IMR-90 (cell line): ENCODE results near the gene SLCO3A1. TPM values are rescaled to one million over a fixed set of nuclear protein-coding genes. Genes with fewer than 3 reads are reported as not detected.
A peak's percentile ranks its signal among the peaks of the same experiment; 100 is the strongest.

Source experiments
- ATAC-seq: fragments of 200-7000 bp; cut with Tn5 transposase; 2 replicates; pipeline ENCODE4 v1.9.1; 2020; ENCODE audit warnings: low read depth, mild to moderate bottlenecking, moderate library complexity
- BruUV-seq: library from RNA; stranded (reverse); fragments of 400-500 nt; replicated peaks from 2 replicates; lab custom pipeline; 2021; lab: Mats Ljungman, UMichigan
- CTCF ChIA-PET: fragments of 300-600 bp; formaldehyde crosslinking; extraction: SDS; loops from one replicate; lab custom pipeline; 2021; ENCODE audit warnings: antibody characterized with exemption; lab: Yijun Ruan, JAX
- POLR2A ChIA-PET: fragments of 300-600 bp; sonication (Branson Sonifier 250); formaldehyde crosslinking; loops from one replicate; lab custom pipeline; 2022; ENCODE audit warnings: antibody characterized with exemption; ENCODE audit not compliant: unreplicated experiment; lab: Charles Lee
- DNase-seq: peaks from one replicate; pipeline ENCODE4 v3.0.0; 2013
- H2AFZ ChIP-seq: replicated peaks from 2 replicates; pipeline ENCODE3; 2013; ENCODE audit warnings: low read length, mild to moderate bottlenecking; ENCODE audit not compliant: poor library complexity
- H2AK5ac ChIP-seq: 2 replicates; pipeline ENCODE4 v1.6.1; 2013; ENCODE audit warnings: low read depth, low read length, inconsistent platforms
- H2AK9ac ChIP-seq: replicated peaks from 2 replicates; pipeline ENCODE3; 2013; ENCODE audit warnings: mild to moderate bottlenecking, low read depth, low read length, moderate library complexity; ENCODE audit not compliant: poor library complexity
- H2BK120ac ChIP-seq: 2 replicates; pipeline ENCODE4 v1.6.1; 2013; ENCODE audit warnings: low read depth, low read length, inconsistent platforms
- H2BK15ac ChIP-seq: 3 replicates; pipeline ENCODE4 v1.6.1; 2013; ENCODE audit warnings: low read depth, low read length, inconsistent platforms
- H2BK20ac ChIP-seq: 2 replicates; pipeline ENCODE4 v1.6.1; 2013; ENCODE audit warnings: low read depth, mild to moderate bottlenecking, inconsistent platforms, low read length, moderate library complexity
- H2BK5ac ChIP-seq: 2 replicates; pipeline ENCODE4 v1.6.1; 2013; ENCODE audit warnings: mild to moderate bottlenecking, low read depth, low read length, inconsistent platforms; ENCODE audit not compliant: poor library complexity, severe bottlenecking
- H3K14ac ChIP-seq: replicated peaks from 2 replicates; pipeline ENCODE4 v1.6.1; 2013; ENCODE audit warnings: low read depth, low read length, inconsistent platforms
- H3K18ac ChIP-seq: 2 replicates; pipeline ENCODE4 v1.6.1; 2013; ENCODE audit warnings: low read depth, low read length, control low read depth
- H3K23ac ChIP-seq: 2 replicates; pipeline ENCODE4 v1.6.1; 2013; ENCODE audit warnings: low read depth, low read length, inconsistent platforms
- H3K27ac ChIP-seq: 2 replicates; pipeline ENCODE4 v1.5.1; 2013; ENCODE audit warnings: mild to moderate bottlenecking, control low read depth, low read length; ENCODE audit not compliant: insufficient read depth
- H3K27me3 ChIP-seq: 2 replicates; pipeline ENCODE4 v1.6.1; 2013; ENCODE audit warnings: low read length; ENCODE audit not compliant: control insufficient read depth, insufficient read depth
- H3K36me3 ChIP-seq: 2 replicates; pipeline ENCODE4 v1.6.1; 2013; ENCODE audit warnings: low read length, mixed read lengths; ENCODE audit not compliant: control insufficient read depth, insufficient read depth
- H3K4ac ChIP-seq: 2 replicates; pipeline ENCODE4 v1.6.1; 2013; ENCODE audit warnings: low read depth, low read length, inconsistent platforms
- H3K4me1 ChIP-seq: 2 replicates; pipeline ENCODE4 v1.6.1; 2013; ENCODE audit warnings: low read length, mixed read lengths; ENCODE audit not compliant: control insufficient read depth, insufficient read depth
- H3K4me2 ChIP-seq: 2 replicates; pipeline ENCODE4 v1.6.1; 2013; ENCODE audit warnings: low read depth, mild to moderate bottlenecking, control low read depth, low read length, moderate library complexity
- H3K4me3 ChIP-seq: 2 replicates; pipeline ENCODE4 v1.5.1; 2013; ENCODE audit warnings: low read depth, mild to moderate bottlenecking, control low read depth, low read length, moderate library complexity; ENCODE audit not compliant: insufficient read depth
- H3K56ac ChIP-seq: 2 replicates; pipeline ENCODE4 v1.6.1; 2013; ENCODE audit warnings: low read length, inconsistent platforms; ENCODE audit not compliant: insufficient read depth; ENCODE audit errors: extremely low read depth
- H3K79me1 ChIP-seq, 2 experiments: 2 replicates each; pipeline ENCODE4 v1.6.1; 2013; ENCODE audit warnings: low read length in 2 of 2, inconsistent platforms in 1 of 2, low read depth in 1 of 2
- H3K9ac ChIP-seq: 2 replicates; pipeline ENCODE4 v1.6.1; 2013; ENCODE audit warnings: low read depth, low read length, control low read depth
- H3K9me1 ChIP-seq: 2 replicates; pipeline ENCODE4 v1.6.1; 2013; ENCODE audit warnings: low read length, inconsistent platforms; ENCODE audit not compliant: insufficient read depth
- H3K9me3 ChIP-seq: 2 replicates; pipeline ENCODE4 v1.6.1; 2013; ENCODE audit warnings: low read length; ENCODE audit not compliant: control insufficient read depth, insufficient read depth
- H4K20me1 ChIP-seq: 2 replicates; pipeline ENCODE4 v1.6.1; 2013; ENCODE audit warnings: low read length, inconsistent platforms; ENCODE audit not compliant: insufficient read depth
- H4K5ac ChIP-seq: 2 replicates; pipeline ENCODE4 v1.6.1; 2013; ENCODE audit warnings: mild to moderate bottlenecking, low read depth, low read length, control low read depth
- H4K8ac ChIP-seq, 2 experiments: 2 replicates each; pipeline ENCODE4 v1.6.1; 2013; ENCODE audit warnings: low read depth in 2 of 2, low read length in 2 of 2, control low read depth in 1 of 2, inconsistent platforms in 1 of 2
- H4K91ac ChIP-seq: 2 replicates; pipeline ENCODE4 v1.6.1; 2013; ENCODE audit warnings: low read depth, low read length, inconsistent platforms; ENCODE audit not compliant: insufficient read depth
- BHLHE40 ChIP-seq: fragments of 150-350 bp; IDR thresholded peaks from 2 replicates; pipeline ENCODE4 v1.6.1; 2016; ENCODE audit warnings: mild to moderate bottlenecking, low read depth, low read length
- MAFK ChIP-seq: IDR thresholded peaks from 2 replicates; pipeline ENCODE4 v1.6.1; 2012; ENCODE audit warnings: low read depth, low read length, improper control_type of control experiment
- MAZ ChIP-seq: IDR thresholded peaks from 2 replicates; pipeline ENCODE4 v1.6.1; 2012; ENCODE audit warnings: low read depth, mild to moderate bottlenecking, low read length, improper control_type of control experiment, moderate library complexity, borderline replicate concordance
- MXI1 ChIP-seq: IDR thresholded peaks from 2 replicates; pipeline ENCODE4 v1.6.1; 2012; ENCODE audit warnings: low read depth, mild to moderate bottlenecking, low read length, moderate library complexity, borderline replicate concordance
- RAD21 ChIP-seq: IDR thresholded peaks from 2 replicates; pipeline ENCODE4 v1.6.1; 2012; ENCODE audit warnings: low read length, improper control_type of control experiment
- RCOR1 ChIP-seq: IDR thresholded peaks from 2 replicates; pipeline ENCODE4 v1.6.1; 2012; ENCODE audit warnings: mild to moderate bottlenecking, low read length, improper control_type of control experiment; ENCODE audit not compliant: insufficient replicate concordance
- SMC3 ChIP-seq: fragments of 150-350 bp; IDR thresholded peaks from 2 replicates; pipeline ENCODE4 v1.6.1; 2016; ENCODE audit warnings: low read depth, mild to moderate bottlenecking, antibody characterized with exemption, low read length, moderate library complexity
- WGBS, 2 experiments: methylation state at CpG; one replicate each; pipeline versions ENCODE4 v1.1.5 to v1.1.7; 2013; ENCODE audit warnings: missing lambda C conversion rate in 2 of 2; ENCODE audit not compliant: insufficient read length in 1 of 2; ENCODE audit errors: extremely low coverage in 2 of 2; 5-methylcytosine and 5-hydroxymethylcytosine counted together
- dilution Hi-C: fragments of 300-500 bp; cut with HindIII; formaldehyde crosslinking; loops from one replicate; pipeline ENCODE4 v1.14.3; 2018; ENCODE audit warnings: low sequenced_read_pairs; ENCODE audit not compliant: unreplicated experiment
- in situ Hi-C: fragments of 300-500 bp; cut with MboI; formaldehyde crosslinking; loops from 3 replicates; pipeline ENCODE4 v1.14.3; 2019; ENCODE audit warnings: low sequenced_read_pairs, inconsistent platforms, mixed read lengths
- intact Hi-C: fragments of 100-400 bp; cut with micrococcal nuclease; formaldehyde crosslinking; loops from 2 replicates; pipeline ENCODE4 v1.10.0; 2022
- polyA plus RNA-seq, 3 experiments: library from polyadenylated mRNA; depleted of rRNA; stranded (reverse); fragments of >200 nt; gene quantifications; 2 replicates each; pipeline ENCODE4 v1.2.3, GENCODE V29; 2012; ENCODE audit warnings: low replicate concordance in 1 of 3
- total RNA-seq: library from RNA; depleted of rRNA; stranded (reverse); fragments of >200 nt; gene quantifications from 2 replicates; pipeline ENCODE4 v1.2.3, GENCODE V29; 2012
- TF ChIP-seq, protein P1 (sequence below): fragments of 150-350 bp; IDR thresholded peaks from 2 replicates; pipeline ENCODE4 v1.6.1; 2016; ENCODE audit warnings: low read depth, mild to moderate bottlenecking, low read length, moderate library complexity, borderline replicate concordance
- TF ChIP-seq, protein P2 (sequence below): fragments of 150-350 bp; IDR thresholded peaks from 2 replicates; pipeline ENCODE4 v1.6.1; 2017; ENCODE audit warnings: mild to moderate bottlenecking, antibody characterized with exemption, low read length, low read depth

The SLCO3A1 gene
- total and polyA plus RNA-seq, 2 of the 4 experiments (the other 2 are of a cell fraction) = 4.7 to 8.1 TPM

DNA sequence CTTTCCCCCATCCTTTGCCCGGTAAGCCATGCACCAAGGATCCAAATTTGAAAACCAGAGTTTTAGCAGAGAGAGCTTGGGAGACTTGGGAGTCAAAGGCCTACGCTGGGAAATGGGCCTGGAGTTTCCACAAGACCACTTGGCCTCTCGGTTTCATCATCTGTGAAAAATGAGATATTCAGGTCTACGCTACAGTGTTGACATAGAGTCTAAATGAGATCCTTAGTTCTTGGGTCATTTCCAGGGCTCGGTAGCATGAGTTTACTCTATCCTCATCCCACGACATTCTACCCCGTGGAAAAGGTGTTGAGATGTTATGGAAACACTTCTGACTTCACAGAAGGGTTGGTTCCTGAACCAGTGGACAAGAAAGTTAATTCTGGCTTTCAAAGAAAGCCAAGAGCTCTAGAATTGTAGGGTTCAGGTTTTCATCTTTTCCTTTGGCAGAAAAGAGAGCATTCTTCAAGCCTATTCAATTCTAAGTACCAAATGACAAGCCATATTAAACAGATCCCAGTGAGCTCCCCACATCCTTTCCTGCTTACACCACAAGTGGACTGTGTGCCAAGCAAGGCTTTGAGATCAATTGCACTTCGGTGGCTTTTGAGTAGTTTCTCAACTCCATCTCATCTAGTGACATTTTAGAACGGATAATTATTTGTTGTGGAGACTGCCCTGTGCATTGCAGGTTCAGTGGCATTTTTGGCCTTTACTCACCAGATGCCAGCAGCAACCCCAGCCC is 219.7 kb downstream of the SLCO3A1 start:
- POLR2A ChIA-PET = no interaction called here
- intact Hi-C loops = loop anchor here (10.0 kb wide), 1 partner anchor 128 kb away; no protein-coding TSS in a partner anchor

More for the DNA sequence above, 219.7 kb downstream of the SLCO3A1 start:
- dilution Hi-C loops (no loop called here), in situ Hi-C loops (loop anchor here (5.0 to 10.0 kb wide), 2 partner anchors 226 to 368 kb away; no protein-coding TSS in a partner anchor)
- Histone ChIP-seq H2AK9ac (no peak overlapping the region), H4K5ac (no peak overlapping the region), H3K18ac (no peak overlapping the region), H3K9me3 (no peaks in the 10 kb centered on the region), H3K79me1 (no peaks in the 10 kb centered on the region), H3K36me3 (no peaks in the 10 kb centered on the region), H4K20me1 (no peaks in the 10 kb centered on the region), H3K4me3 (no peak overlapping the region), H3K27ac (no peak overlapping the region), H3K14ac (no peak overlapping the region), H3K9ac (no peak overlapping the region), H4K91ac (no peak overlapping the region), H2AFZ (no peak overlapping the region), H3K56ac (no peak overlapping the region), H3K9me1 (peaks cover 4% of the 10 kb centered on the region; the same call in 1 of the 2 replicates), H4K8ac (no peak overlapping the region), H2AK5ac (no peak overlapping the region), H2BK20ac (no peak overlapping the region), H2BK120ac (no peak overlapping the region), H3K4me2 (no peak overlapping the region), H3K4me1 (peaks cover 2% of the 10 kb centered on the region; the same call in 1 of the 2 replicates), H2BK15ac (no peak overlapping the region), H2BK5ac (no peak overlapping the region), H3K23ac (no peak overlapping the region), H3K27me3 (no peaks in the 10 kb centered on the region), H3K4ac (no peak overlapping the region)
- no CpG with 5 or more reads among the region's 9 CpGs for WGBS, 2 experiments
- DNase-seq = peak; percentile 41
- no TSS peak for BruUV-seq
- TF ChIP-seq RAD21 = no peak
- no peak for TF ChIP-seq BHLHE40
- no peak for TF ChIP-seq MAZ
- TF ChIP-seq, protein P1, sequence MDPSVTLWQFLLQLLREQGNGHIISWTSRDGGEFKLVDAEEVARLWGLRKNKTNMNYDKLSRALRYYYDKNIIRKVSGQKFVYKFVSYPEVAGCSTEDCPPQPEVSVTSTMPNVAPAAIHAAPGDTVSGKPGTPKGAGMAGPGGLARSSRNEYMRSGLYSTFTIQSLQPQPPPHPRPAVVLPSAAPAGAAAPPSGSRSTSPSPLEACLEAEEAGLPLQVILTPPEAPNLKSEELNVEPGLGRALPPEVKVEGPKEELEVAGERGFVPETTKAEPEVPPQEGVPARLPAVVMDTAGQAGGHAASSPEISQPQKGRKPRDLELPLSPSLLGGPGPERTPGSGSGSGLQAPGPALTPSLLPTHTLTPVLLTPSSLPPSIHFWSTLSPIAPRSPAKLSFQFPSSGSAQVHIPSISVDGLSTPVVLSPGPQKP = no peak
- no peak for TF ChIP-seq RCOR1
- no peak for TF ChIP-seq SMC3
- no peak for TF ChIP-seq MXI1
- no peak for TF ChIP-seq MAFK
- TF ChIP-seq, protein P2, sequence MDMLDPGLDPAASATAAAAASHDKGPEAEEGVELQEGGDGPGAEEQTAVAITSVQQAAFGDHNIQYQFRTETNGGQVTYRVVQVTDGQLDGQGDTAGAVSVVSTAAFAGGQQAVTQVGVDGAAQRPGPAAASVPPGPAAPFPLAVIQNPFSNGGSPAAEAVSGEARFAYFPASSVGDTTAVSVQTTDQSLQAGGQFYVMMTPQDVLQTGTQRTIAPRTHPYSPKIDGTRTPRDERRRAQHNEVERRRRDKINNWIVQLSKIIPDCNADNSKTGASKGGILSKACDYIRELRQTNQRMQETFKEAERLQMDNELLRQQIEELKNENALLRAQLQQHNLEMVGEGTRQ = no peak
- CTCF ChIA-PET = no interaction called here
- ATAC-seq = no peak
